Measurements from ENCODE around the gene CSDE1.

Gene CSDE1

DNA sequence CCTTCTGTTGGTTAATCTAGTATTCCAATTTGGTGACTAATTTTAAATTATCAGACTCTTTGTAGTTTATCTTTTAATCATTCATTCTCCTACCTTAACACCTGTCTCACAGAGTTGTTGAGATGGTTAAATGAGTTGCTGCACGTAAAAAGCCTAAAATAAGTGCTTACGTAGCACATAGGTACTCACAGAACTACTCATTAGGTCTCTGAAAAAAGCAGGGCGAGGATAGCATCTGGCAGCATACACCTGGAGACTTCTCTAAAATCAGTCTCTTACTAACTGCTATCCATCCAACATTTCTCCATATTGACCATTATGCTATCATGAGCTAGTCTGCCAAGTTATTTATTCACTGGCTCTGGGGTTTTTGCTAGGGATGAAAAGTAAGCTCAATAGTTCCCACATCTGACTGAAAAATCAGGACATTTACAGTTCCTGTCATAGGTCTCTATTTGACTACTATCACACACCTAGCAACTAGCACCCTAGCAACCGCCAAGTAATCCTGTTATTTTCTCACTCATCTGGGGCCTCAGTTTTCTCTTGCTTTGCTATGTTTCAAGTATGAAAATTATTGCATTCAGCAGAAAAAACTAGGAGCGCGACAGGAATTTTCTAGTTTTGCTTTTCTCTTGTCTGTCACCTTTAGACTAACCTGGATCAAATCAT, 11.2 kb downstream of the CSDE1 start:
- DNase-seq = peak; percentile 13

DNA sequence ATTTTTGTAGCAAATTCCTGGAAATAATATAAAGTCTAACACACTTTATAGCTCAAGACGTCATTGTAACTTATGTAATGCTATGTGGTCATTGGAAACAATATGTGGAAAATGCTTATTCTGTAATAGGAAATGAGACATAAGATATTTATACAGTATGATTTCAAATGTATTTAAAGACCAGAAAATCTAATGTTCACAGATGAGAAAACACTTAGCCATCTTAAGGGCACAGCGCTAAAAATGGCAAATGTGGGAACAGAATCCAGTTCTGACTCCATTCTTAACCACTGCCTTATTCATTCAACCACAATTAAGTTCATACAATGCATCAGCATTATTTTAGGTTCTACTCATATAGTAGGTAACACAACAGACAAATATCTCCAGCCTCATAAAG, 12.5 kb downstream of the CSDE1 start:
- DNase-seq = peak; percentile 17

DNA sequence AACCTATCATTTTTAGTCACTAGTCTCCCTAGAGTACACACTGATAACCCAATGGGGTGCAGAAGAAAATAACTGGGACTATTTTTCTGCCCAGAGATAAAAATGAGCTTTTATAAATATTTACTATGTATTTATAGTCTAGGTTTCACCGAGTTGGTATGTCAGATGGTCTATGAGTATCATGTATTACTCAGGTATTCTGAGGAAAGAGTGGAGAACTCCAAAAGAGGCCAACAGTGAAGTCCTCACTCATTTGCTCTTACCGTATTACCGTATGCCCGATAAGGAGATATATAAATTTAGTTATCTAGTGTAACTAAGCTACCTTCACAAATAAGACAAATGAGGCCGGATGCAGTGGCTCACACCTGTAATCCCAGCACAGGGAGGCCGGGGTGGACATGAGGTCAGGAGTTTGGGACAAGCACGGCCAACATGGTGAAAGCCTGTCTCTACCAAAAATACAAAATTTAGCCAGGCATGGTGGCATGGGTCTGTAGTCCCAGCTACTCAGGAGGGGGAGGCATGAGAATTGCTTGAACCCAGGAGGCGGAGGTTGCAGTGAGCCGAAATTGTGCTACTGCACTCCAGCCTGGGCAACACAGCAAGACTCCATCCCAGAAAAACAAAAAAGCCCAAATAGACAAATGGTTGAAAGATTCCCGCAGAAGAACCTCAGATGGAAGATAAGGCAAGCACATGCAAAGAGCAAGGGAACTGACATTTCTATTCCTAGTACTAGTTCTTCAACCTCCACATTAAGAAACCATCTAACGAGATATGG, 15.6 kb downstream of the CSDE1 start:
- DNase-seq = no peak

GRCh38 chr1:114740331-114740730, 17.5 kb downstream of the CSDE1 start:
- no peak for DNase-seq

- no peak for DNase-seq
Observed at GRCh38 chr1:114737314-114737849, 20.4 kb downstream of the CSDE1 start.

DNA sequence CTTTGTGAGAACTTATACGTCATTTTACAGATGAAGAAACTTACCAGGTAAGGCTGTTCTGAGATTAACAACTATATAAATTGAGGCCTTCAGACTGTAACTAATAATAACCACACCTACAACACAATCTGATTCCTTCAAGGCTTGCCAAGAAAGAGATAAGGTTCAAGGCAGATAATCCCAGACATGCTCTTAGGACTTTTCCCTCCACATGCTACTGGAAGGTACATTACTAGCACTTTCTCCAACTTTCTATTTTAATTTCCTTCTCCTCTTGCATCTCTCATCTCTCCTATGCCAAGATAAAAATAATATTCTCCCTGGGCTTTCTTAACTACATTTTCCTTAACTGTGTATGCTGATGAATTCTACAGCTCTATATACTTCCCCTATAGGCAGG, 22.3 kb downstream of the CSDE1 start:
- no peak for DNase-seq

DNA sequence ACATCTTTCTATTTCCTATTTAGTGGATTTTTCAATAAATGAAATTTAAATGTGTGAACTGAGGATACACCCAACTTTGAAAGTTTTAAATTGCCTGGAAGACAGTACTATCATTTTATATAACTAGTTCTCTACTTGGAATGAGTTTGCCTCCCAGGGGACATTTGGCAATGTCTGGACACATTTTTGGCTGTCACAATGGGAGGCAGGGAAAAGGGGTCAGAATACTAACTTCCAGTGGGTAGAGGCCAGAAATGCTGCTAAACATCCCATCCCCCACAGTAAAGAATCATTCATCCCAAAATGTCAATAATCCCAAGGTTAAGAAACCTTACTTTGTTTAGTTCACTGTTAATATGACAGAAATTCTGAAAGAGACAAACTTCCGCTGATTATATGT, 28.0 kb downstream of the CSDE1 start:
- no peak for DNase-seq

- DNase-seq = no peak
Observed at GRCh38 chr1:114728553-114728952, 29.2 kb downstream of the CSDE1 start.

- no peak for DNase-seq
Observed at GRCh38 chr1:114725230-114725629, 32.6 kb downstream of the CSDE1 start.

DNA sequence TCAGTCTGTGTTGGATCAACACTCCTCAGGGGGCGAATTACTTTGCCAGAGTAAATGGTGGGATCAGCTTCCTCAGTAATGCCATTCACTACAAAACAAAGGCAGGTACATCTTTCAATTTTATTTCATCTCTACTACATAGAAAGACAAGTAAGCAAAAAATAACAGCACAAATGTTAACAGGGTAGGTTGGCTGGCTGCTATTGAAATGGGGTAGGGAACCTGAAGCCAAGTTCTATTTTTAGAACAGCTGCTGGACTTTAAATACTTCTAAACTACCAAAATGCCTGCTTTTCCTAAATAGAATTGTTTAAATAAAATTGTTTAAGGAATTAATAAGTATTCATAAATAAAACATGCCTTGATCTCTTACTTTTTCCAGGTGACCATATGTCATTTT, 33.9 kb downstream of the CSDE1 start:
- no peak for DNase-seq

- no peak for DNase-seq
Observed at GRCh38 chr1:114723457-114723856, 34.3 kb downstream of the CSDE1 start.

DNA sequence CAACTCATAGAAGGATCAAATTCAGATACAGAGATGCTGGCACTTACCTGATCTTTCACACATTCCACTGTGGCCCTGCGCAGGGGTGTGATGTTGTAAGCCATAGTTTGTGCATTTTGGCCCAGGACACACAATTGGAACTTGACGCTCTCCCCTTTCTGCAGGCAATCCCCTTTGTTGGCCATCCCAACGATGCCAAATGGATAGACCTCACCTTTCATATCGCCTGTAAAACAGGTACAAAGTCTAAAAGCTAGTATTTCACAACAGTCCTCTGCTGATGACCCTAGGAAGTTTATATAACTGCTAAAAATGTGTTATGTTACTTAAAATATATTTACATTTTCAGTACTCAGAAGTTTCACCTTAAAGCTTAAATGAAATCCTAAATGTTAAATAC, 37.3 kb downstream of the CSDE1 start:
- DNase-seq = no peak

GRCh38 chr1:114719424-114719787, 38.4 kb downstream of the CSDE1 start:
- DNase-seq = no peak

GRCh38 chr1:114718661-114719423, 38.9 kb downstream of the CSDE1 start:
- DNase-seq = peak; percentile 51

DNA sequence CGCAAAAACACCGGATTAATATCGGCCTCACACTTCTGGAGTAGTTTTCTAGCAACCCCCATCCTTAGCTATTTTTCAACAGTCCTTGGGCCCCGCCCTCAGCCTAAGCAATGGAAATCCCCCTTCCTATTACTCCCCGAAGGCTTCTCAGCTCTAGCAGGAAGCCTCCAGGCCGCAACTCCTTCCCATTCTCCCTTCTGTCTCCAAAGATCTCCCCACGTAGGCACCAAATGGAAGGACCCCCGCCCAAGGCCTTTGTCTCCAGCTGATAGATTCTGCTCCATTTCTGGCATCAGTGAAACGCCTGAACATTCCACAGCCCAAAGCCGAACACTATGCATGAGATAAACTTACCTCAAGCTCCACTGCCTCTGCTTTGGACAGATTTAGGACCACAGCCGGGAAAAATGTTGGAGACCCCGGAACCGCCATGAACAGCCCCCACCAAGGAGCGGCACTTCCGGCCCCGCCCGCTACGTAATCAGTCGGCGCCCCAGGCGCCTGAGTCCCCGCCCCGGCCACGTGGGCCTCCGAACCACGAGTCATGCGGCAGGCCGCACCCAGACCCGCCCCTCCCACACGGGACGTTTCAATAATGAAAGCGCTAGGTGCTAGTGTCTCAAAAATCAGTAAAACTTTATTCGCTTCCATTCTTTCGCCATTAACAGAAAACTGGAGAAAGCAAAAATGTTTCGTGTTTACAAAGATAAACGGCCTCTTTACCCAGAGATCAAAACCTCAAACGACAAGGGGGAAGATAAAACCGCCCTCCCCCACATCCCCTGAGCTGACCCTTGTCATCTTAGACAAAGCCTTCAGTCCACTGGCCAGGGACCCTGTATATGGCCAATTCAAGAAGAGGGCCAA, 41.2 kb downstream of the CSDE1 start, which contains the start of gene NRAS:
NRAS (minus strand) TSS at position 468 of the 867 bp plus-strand sequence. CDS start 611 bp downstream, outside the sequence.
- DNase-seq = peak; percentile 96

DNA sequence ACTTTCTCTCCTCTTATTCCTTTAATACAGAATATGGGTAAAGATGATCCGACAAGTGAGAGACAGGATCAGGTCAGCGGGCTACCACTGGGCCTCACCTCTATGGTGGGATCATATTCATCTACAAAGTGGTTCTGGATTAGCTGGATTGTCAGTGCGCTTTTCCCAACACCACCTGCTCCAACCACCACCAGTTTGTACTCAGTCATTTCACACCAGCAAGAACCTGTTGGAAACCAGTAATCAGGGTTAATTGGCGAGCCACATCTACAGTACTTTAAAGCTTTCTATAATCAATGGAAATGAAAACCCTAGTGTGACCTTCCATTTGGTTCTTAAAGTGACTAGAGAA, 41.9 kb downstream of the CSDE1 start:
- DNase-seq = no peak

DNA sequence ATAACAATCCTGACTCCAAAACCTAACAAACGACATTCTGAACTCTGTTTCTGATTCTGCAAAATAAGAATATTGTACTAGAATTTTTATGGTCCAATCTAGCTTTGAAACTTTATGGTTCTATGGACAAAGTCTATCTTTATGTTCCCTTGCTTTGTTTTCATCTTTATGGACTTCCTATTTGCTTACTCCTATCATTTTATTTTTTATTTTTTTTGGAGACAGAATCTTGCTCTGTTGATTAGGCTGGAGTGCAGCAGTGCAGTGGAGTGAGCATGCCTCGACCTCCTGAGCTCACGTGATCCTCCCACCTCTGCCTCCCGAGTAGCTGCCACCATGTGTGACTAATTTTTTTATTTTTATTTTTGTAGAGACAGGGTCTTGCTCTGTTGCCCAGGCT, 44.8 kb downstream of the CSDE1 start:
- DNase-seq = no peak

- DNase-seq = no peak
Observed at GRCh38 chr1:114710360-114710759, 47.4 kb downstream of the CSDE1 start.

- DNase-seq = no peak
Observed at GRCh38 chr1:114707604-114708003, 50.2 kb downstream of the CSDE1 start.

DNA sequence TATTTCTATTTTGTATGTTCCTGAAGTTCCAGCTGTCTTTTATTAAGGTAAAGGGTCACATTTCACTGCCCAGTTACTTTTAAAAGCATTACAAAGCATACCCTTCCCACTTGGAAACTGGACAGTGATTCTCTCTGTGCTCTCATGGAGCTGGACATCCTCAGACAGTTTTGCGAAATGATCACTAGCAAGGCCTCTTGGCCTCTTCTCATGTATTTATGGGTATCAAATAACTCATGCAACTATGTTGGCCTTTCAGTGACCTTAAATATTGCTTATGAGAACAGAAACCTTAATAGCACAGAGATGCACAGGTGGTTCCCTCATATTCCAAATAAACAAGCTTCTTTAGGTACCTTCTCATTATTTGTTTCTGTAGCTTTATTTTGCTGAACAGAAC, 54.5 kb downstream of the CSDE1 start:
- no peak for DNase-seq

DNA sequence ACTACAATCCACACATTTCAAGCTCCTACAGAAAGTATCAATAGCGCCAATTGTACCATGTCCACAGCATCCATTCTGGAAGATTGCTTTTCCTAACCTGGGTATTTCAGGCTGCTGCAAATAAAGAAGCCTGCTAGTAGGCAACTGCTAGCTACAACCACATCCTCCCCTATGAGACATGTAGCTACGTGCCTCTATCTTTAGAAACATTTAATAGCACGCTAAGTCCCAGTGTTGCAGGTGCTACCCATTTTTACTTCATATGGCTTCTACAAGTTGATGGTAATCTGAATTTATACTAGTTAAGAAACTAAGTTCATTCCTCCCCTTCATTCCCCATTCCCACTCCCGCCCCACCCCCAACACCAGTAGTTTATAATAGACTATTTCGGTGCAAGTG, 55.0 kb downstream of the CSDE1 start:
- DNase-seq = no peak

- no peak for DNase-seq
Observed at GRCh38 chr1:114701931-114702330, 55.9 kb downstream of the CSDE1 start.

All from activated CD4-positive, alpha-beta T cell treated with anti-CD3 and anti-CD28 coated beads for 48 hours (primary cell).